ENCODE data around the gene CHST8.

Gene CHST8

GRCh38 chr19:33737681-33738371 is 116.1 kb downstream of the CHST8 start:
- no peak for DNase-seq (ENCODE audit: low read depth in 2 of 2)

- DNase-seq (ENCODE audit: low read depth in 2 of 2): peak; percentile 8 to 13
Observed at GRCh38 chr19:33740811-33741396, 119.2 kb downstream of the CHST8 start.

DNA sequence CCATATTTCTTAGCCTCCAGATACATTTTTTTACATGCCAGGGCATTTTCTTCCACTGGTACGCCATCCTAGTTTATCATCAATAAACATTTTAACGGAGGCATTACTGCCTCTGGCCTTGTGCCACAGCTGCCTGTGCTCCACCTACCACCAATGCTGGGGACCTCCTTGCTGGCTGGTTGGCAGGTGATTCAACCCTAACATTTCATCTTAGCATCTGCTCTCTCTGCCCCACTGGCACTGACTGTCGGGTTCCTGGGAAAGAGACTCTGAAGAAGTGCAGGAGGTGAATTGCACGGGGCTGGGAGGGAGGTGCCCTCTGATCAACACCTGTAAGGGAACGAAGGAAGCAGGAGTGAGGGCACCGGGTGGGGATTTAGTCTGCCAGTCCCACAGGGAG is 123.5 kb downstream of the CHST8 start:
- DNase-seq (ENCODE audit: low read depth in 2 of 2): no peak

DNA sequence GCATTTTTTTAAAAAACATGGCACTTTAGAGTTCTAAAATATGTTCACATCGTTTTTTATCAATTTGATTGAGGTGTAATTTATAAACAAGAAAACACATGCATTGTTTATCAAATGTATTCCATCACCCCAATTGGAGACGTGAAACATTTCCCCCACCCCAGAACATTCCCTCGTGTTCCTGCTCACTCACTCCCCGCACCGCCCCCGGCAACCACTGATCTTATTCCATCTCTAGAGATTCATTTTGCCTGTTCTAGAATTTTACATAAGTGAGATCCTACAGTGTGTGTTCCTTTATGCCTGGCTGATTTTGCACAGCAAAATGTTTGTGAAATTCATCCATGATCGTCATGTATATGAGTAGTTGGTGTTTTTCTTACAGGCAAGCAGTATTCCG is 124.4 kb downstream of the CHST8 start:
- DNase-seq (ENCODE audit: low read depth in 2 of 2): no peak

DNA sequence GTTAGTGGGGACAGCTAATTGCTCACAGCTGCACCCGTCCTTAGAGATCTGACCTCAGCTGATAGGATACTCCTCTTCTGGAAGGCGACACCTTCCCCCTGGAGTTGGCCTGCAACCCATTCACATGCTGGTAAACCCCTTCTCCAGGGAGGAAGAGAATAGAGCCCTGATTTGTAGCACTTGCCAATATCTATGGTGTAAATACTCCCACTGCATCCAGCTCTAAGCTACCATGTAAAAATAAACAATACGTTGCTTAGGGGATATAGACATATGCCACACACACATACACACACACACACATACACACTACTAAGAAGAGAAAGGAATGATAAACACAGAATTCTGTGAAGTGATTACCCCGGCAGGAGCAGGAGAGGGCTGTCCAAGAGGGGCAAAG is 125.5 kb downstream of the CHST8 start:
- DNase-seq (ENCODE audit: low read depth in 2 of 2): no peak

DNA sequence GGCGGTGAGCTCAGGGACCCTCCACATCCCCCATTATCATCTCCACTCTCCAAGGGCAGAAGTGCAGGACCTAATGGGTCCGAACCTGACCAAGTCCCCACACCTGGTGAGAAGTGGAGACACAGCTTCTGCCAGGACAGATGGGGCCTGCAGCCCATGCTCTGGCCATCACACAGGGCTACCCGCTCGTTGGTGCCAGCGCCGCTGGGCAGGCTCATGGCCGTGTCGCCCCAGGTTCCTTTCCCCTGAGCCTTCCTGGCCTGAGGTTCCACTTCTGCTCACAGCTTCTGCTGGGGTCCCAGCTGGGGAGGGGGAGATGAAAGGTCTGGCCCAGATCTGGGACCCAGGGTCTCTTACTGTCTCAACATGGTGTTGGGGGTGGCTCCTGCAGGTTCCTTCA is 126.5 kb downstream of the CHST8 start:
- no peak for DNase-seq (ENCODE audit: low read depth in 2 of 2)

DNA sequence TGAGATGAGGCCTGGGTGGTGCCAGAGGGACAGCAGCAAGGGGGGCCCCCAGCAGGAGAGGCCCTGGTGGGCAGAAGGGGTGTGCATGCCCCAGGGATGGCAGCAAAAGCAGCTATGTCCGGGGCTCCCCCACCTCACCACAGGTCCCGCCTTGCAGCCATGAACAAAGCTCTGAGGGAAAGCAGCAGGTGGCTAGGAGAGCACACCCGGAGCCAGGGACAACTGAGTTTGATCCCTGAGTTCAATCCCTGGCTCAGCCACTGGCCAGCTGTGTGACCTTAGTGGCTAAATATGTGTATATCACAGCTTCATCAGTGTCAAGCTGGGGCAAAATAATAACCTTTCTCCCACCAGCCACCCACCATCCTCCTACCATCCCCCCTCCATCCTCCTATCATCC is 127.3 kb downstream of the CHST8 start:
- no peak for DNase-seq (ENCODE audit: low read depth in 2 of 2)

DNA sequence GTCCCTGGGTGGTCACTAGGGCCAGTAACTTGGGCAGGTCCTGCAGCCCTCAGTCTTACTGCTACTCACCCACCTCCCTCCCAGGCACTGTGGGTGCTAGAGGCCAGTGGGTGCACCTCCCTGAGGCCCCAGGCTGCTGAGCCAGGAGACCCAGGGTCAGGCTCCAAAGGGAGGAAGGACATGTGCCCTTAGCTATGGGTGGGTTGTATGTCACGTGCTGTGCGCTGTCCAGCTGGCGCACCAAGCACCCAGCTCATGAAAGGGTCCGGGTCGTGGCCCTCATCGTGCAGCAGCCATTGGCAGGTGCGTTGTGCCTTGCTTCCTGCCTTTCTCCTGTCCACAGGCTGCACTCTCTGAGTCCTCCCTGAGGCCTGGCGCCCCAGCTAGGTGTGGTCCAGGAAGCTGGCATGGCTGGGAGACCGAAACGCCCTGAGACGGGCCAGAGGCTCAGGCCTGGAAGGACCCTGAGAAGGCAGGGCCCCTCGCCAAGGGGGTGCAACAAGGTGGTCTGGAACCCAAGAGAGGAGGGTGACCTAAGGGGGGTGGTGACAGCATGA is 127.9 kb downstream of the CHST8 start:
- no peak for DNase-seq (ENCODE audit: low read depth in 2 of 2)

DNA sequence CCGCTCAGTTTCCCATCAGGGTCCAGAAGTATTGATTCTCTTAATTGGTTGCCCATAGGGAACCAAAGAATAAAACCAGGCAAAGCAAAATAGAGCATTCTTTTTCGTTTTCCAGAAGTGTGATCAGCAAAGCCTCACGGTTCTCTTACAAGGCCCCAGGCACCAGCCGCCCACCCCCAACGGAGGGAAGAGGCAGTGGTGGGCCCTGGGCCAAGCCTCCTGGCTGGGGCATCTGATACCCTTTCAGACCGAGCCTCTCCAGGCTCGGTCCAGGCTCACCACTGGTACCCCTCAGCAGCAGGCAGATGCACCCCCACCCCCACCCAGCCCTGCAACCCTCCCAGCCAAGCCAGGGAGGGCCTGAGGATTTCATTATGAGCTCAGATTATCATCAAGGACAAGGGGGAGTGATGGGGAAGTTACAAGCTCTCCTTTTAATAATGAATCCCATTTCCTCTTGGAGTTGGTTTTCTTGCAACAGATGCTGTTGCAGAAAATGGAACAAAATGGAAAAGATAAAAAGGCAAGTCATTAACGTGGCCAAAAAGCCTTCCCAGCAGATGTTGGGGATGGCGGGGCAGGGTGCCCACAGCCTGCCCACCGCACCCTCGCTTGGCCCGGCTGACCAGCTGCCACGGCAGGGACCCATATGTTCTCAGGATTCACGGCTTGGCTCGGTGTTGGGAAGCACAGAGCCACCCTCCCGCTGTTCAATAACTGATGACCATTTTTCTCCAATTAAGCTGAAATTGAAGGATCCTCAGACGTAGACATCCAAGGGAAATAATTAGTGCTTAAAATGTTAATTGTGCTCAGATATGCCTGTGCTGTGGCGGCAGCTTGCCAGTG is 129.1 kb downstream of the CHST8 start:
- no peak for DNase-seq (ENCODE audit: low read depth in 2 of 2)

GRCh38 chr19:33751436-33751770 is 129.7 kb downstream of the CHST8 start:
- no peak for DNase-seq (ENCODE audit: low read depth in 2 of 2)

DNA sequence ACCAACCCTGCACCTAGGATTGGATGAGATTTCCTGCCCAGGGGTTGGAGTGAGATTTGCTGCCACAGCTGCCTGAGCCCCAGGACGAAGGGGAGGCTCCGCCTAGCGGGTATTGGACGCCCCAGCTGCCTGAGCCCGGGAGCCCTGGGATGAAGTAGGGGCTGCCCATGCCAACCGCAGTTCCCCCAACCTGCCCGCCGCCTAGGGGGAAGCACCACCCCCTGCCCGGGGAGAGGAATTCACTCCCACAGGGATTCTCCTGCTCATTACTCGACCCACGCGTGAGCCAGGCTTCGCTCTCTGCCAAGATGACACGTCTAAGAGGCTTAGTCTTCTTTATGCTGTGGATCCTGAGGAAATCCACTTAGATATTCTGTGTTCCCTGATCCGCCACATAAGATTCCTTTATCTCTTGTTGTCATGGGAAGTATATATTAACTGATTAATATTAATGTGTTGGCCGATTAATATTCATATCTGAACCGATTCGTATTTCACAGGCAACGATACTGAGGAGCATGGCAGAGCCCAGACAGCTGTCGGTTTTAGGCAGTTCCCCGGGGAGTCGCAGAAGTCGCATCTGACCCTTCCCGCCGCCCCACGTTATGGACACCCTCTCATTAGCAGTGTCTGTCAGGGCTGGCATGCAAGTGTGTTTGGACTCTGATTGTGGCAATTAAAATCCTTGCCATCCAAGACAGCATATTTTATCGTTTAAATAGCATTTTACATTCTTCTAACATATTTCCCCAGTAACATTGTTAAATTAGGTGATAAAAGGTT is 130.5 kb downstream of the CHST8 start:
- no peak for DNase-seq (ENCODE audit: low read depth in 2 of 2)

GRCh38 chr19:33752945-33753344 is 131.2 kb downstream of the CHST8 start:
- no peak for DNase-seq (ENCODE audit: low read depth in 2 of 2)

DNA sequence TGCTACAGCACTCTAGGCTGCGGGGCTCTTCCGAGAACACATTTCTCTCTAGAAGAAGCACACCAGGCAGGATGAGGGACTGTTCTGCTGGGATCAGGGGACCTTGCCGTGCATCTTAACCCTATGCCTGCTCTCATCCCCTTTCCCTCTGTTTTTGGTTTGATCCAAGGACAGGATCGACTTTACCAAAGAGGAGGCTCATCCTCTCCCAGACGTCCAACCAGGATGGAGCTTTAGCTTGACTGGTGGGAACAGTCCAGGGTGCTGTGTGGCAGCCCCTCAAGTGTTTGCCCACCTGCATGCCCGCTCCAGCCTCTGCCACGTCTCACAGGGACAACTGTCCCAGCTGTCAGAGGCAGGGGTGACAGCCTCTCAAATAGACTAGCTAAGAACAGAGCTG is 132.6 kb downstream of the CHST8 start:
- no peak for DNase-seq (ENCODE audit: low read depth in 2 of 2)

- no peak for DNase-seq (ENCODE audit: low read depth in 2 of 2)
Observed at GRCh38 chr19:33755099-33756035, 133.6 kb downstream of the CHST8 start.

DNA sequence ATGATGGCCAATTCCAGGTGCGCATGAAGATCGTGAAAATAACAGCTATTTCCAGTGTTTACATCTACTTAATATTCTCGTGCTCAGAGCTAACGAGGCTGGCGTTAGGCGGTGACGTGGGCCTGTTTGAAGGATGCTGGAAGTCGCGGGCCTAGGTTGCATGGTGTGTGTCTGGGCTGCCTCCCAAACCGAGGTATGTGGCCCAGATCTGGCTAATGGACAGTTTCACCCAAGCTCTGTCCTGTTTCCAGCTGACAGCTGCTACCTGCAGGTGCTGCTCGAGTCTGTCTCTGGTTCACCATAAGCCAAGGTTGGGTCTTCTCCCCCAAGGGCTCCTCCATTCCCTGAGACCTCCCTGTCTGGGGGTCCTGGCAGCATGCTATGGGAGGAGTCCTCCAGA is 134.4 kb downstream of the CHST8 start:
- DNase-seq (ENCODE audit: low read depth in 2 of 2): no peak

- no peak for DNase-seq (ENCODE audit: low read depth in 2 of 2)
Observed at GRCh38 chr19:33758541-33759013, 136.8 kb downstream of the CHST8 start.

- no peak for DNase-seq (ENCODE audit: low read depth in 2 of 2)
Observed at GRCh38 chr19:33759356-33759755, 137.6 kb downstream of the CHST8 start.

DNA sequence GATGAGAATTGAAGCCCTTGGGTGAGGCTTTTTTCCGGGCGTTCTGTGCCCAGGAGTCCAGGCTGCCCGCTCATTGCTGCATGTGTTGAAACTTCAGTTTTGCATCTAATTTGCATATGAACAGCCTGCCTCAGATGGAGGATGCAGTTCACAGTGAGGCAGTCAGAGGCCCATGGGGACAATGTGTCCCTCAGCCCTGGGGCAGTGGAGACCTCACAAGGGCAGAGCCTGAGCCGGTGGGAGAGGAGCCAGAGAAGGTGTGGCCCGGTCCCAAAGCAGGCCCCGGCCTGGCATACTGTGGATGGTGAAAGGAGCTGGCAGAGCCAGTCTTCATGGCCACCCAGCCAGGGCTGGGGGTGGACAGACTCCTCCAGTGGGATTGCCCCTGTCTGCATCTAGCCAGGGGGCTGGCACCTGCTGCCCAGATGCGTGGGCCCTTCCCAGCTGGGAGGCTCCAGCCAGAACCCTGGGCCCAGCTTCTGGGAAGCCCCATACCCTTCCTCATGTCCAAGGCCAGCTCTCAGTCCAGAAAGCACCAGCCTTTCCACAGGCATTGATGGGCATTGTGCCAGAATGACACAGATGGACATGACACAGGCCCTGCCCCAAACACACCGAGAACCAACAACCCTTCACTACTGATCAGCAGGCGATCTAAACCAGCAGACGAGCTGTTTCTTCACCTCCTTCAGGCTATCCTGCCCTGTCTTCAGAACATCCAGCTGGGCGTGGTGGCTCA is 142.0 kb downstream of the CHST8 start:
- DNase-seq (ENCODE audit: low read depth in 2 of 2): no peak

GRCh38 chr19:33766623-33767022 is 144.9 kb downstream of the CHST8 start:
- no peak for DNase-seq (ENCODE audit: low read depth in 2 of 2)

DNA sequence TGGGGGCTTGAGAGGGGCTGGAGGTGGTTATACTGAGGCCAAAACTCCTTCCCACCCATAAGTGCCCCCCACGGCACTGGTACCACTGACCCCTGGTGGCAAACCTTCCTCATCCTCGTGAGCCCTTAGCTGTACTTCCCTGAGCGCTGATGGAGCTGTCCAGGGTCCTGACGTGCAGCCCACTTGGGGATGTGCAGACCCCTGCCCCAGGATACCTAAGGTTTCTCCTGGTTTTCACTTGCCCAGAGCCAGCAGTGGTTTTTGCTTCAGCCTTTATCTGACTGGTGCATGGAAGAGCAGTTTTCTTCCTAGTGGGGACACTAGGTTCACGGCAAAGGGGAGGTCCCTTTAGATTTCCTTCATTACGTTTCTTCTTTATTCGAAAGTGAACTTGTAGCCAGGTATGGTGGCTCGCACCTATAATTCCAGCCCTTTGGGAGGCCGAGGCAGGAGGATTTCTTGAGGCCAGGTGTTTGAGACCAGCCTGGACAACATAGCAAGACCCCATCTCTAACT is 146.2 kb downstream of the CHST8 start:
- no peak for DNase-seq (ENCODE audit: low read depth in 2 of 2)
